A673 (cell line): ENCODE data around the gene HAT1.
"Not testable (repeated sequence)": the region's sequence is repeated elsewhere in the genome, so short reads cannot be mapped to it uniquely, and the experiment has no call there.

Experiments
- CTCF ChIP-seq: fragments of 300-800, 200-600 bp; sonication (generic); conservative IDR thresholded peaks from 2 replicates; pipeline ENCODE4 v1.5.1; 2017; ENCODE audit warnings: low read depth, mild to moderate bottlenecking, antibody characterized with exemption, low read length, moderate library complexity, mixed read lengths
- EZH2 ChIP-seq: fragments of 200-600 bp; sonication (generic); IDR thresholded peaks from 2 replicates; pipeline ENCODE4 v1.6.1; 2017; ENCODE audit warnings: borderline replicate concordance, low read depth, mild to moderate bottlenecking, mixed read lengths, antibody characterized with exemption, low read length; ENCODE audit not compliant: poor library complexity, severe bottlenecking

GRCh38 chr2:171997031-171997430, 74.8 kb downstream of the HAT1 start:
- TF ChIP-seq CTCF, EZH2: not testable (repeated sequence)
